GM12878 (cell line): ENCODE measurements around the gene TOP2B. TPM values are rescaled to one million over a fixed set of nuclear protein-coding genes. Genes with fewer than 3 reads are reported as not detected.

Source experiments
- ATAC-seq: fragments of 200-7000 bp; cut with Tn5 transposase; 3 replicates; pipeline ENCODE4 v1.9.1; 2020; ENCODE audit warnings: mild to moderate bottlenecking, moderate library complexity
- BruUV-seq: library from RNA; stranded (reverse); fragments of 400-500 nt; replicated peaks from 2 replicates; lab custom pipeline; 2021; lab: Mats Ljungman, UMichigan
- CTCF ChIA-PET: fragments of 300-600 bp; sonication (Branson Sonifier 250); formaldehyde crosslinking; extraction: SDS; loops from one replicate; lab custom pipeline; 2021; ENCODE audit warnings: inconsistent platforms; lab: Yijun Ruan, JAX
- POLR2A ChIA-PET: fragments of 350-600 bp; formaldehyde crosslinking; extraction: SDS; loops from one replicate; lab custom pipeline; 2021; ENCODE audit warnings: inconsistent platforms; lab: Charles Lee
- RAD21 ChIA-PET: fragments of 300-600 bp; sonication (Branson Sonifier 250); formaldehyde crosslinking; loops from one replicate; lab custom pipeline; 2023; ENCODE audit warnings: antibody characterized with exemption; ENCODE audit not compliant: unreplicated experiment; lab: Charles Lee
- SMC1A ChIA-PET: fragments of 300-600 bp; sonication (Branson Sonifier 250); formaldehyde crosslinking; loops from one replicate; lab custom pipeline; 2023; ENCODE audit not compliant: unreplicated experiment, uncharacterized antibody; lab: Charles Lee
- DNase-seq: peaks from one replicate; pipeline ENCODE4 v3.0.0-alpha.2; 2011; ENCODE audit warnings: low read depth, low spot score
- FAIRE-seq: peaks from 3 replicates; lab custom pipeline; 2011; peaks lifted over from hg19 to GRCh38; lab: Jason Lieb, UNC
- H2AFZ ChIP-seq: 2 replicates; pipeline ENCODE4 v1.6.0; 2011; ENCODE audit warnings: low read depth, low read length, control low read depth; ENCODE audit not compliant: control insufficient read depth
- H3K27ac ChIP-seq: 2 replicates; pipeline ENCODE4 v1.5.1; 2011; ENCODE audit warnings: control low read depth; ENCODE audit not compliant: control insufficient read depth, insufficient read depth
- H3K27me3 ChIP-seq, 2 experiments: replicated peaks in 1 of 2; 2 replicates each; pipeline versions ENCODE4 v1.6.0 to v1.6.1; 2011; ENCODE audit warnings: low read length in 1 of 2; ENCODE audit not compliant: control insufficient read depth in 2 of 2, insufficient read depth in 2 of 2
- H3K36me3 ChIP-seq, 2 experiments: 2 replicates each; pipeline ENCODE4 v1.5.1; 2011; ENCODE audit warnings: low read length in 1 of 2; ENCODE audit not compliant: control insufficient read depth in 2 of 2, insufficient read depth in 2 of 2
- H3K4me1 ChIP-seq: 2 replicates; pipeline ENCODE4 v1.6.1; 2011; ENCODE audit warnings: mild to moderate bottlenecking, low read length, moderate library complexity, mixed read lengths; ENCODE audit not compliant: control insufficient read depth, insufficient read depth
- H3K4me2 ChIP-seq: 2 replicates; pipeline ENCODE4 v1.6.0; 2011; ENCODE audit warnings: control low read depth; ENCODE audit not compliant: control insufficient read depth, insufficient read depth
- H3K4me3 ChIP-seq: fragments of 200-600 bp; sonication (generic); 2 replicates; pipeline ENCODE4 v1.5.1; 2016
- H3K79me2 ChIP-seq: 2 replicates; pipeline ENCODE4 v1.6.0; 2011; ENCODE audit warnings: low read length; ENCODE audit not compliant: control insufficient read depth, insufficient read depth
- H3K9ac ChIP-seq: 2 replicates; pipeline ENCODE4 v1.8.0; 2011; ENCODE audit warnings: low read length, control low read depth, mixed read lengths; ENCODE audit not compliant: control insufficient read depth, insufficient read depth
- H3K9me3 ChIP-seq: replicated peaks from 3 replicates; pipeline ENCODE4 v1.5.1; 2011; ENCODE audit warnings: mild to moderate bottlenecking, low read length; ENCODE audit not compliant: control insufficient read depth, insufficient read depth
- H4K20me1 ChIP-seq: 2 replicates; pipeline ENCODE4 v1.6.0; 2011; ENCODE audit not compliant: control insufficient read depth, insufficient read depth
- RBBP5 ChIP-seq: fragments of 200-600 bp; sonication (generic); conservative IDR thresholded peaks from 2 replicates; pipeline ENCODE4 v1.6.1; 2016
- SIN3A ChIP-seq: IDR thresholded peaks from 2 replicates; pipeline ENCODE4 v1.6.1; 2012; ENCODE audit warnings: low read depth, low read length, improper control_type of control experiment
- YBX1 ChIP-seq: fragments of 450-650 bp; IDR thresholded peaks from 2 replicates; pipeline ENCODE4 v1.6.1; 2016; ENCODE audit warnings: antibody characterized with exemption
- ZNF384 ChIP-seq: IDR thresholded peaks from 2 replicates; pipeline ENCODE4 v1.6.1; 2012; ENCODE audit warnings: low read depth, mild to moderate bottlenecking, low read length, improper control_type of control experiment, borderline replicate concordance
- ZSCAN29 ChIP-seq: fragments of 450-650 bp; IDR thresholded peaks from 2 replicates; pipeline ENCODE4 v1.6.1; 2017; ENCODE audit warnings: mild to moderate bottlenecking, moderate library complexity
- WGBS: methylation state at CpG from one replicate; pipeline ENCODE4 v1.1.6; 2016; ENCODE audit warnings: low lambda C conversion rate; ENCODE audit not compliant: insufficient replicate concordance, insufficient coverage; ENCODE audit errors: missing lambda C conversion rate; 5-methylcytosine and 5-hydroxymethylcytosine counted together
- in situ Hi-C: fragments of 300-500 bp; cut with MboI; formaldehyde crosslinking; loops from 9 replicates; pipeline ENCODE4 v1.14.3; 2018; ENCODE audit warnings: mixed read lengths
- intact Hi-C: fragments of 100-400 bp; cut with micrococcal nuclease; formaldehyde crosslinking; loops from one replicate; pipeline ENCODE4 v1.14.2; 2022; ENCODE audit not compliant: unreplicated experiment
- polyA plus RNA-seq, 11 experiments: library from polyadenylated mRNA; depleted of rRNA in 4 of 11; unstranded in 6 of 11; stranded (reverse) in 5 of 11; fragments of >200 nt; fragmentation: Nextera tagmentation in 4 of 11; fragmentation: Illumina TruSeq in 1 of 11; extraction: Ambion mirVana in 4 of 11; extraction: Trizol in 1 of 11; gene quantifications; 1 replicate in 1 of 11; 2 replicates in 10 of 11; pipeline versions ENCODE4 v1.2.1 to v1.2.3, GENCODE V29; 2011 to 2016; ENCODE audit warnings: inconsistent platforms in 2 of 11, missing spikeins in 2 of 11, low read depth in 1 of 11
- total RNA-seq, 4 experiments: library from RNA; depleted of rRNA in 3 of 4; stranded (reverse); fragments of >200 nt in 3 of 4; fragmentation: Illumina TruSeq in 1 of 4; extraction: Trizol in 1 of 4; gene quantifications; 2 replicates each; pipeline versions ENCODE4 v1.2.1 to v1.2.3, GENCODE V29; 2013 to 2021
- TF ChIP-seq, protein P1 (sequence below): fragments of 450-650 bp; IDR thresholded peaks from 2 replicates; pipeline ENCODE4 v1.6.1; 2016; ENCODE audit warnings: mild to moderate bottlenecking, moderate library complexity, borderline replicate concordance
- TF ChIP-seq, protein P2 (sequence below): IDR thresholded peaks from 2 replicates; pipeline ENCODE4 v1.6.1; 2012; ENCODE audit warnings: low read depth, low read length, improper control_type of control experiment
- TF ChIP-seq, protein P3 (sequence below): fragments of 450-650 bp; IDR thresholded peaks from 2 replicates; pipeline ENCODE4 v1.6.1; 2017; ENCODE audit warnings: antibody characterized with exemption, mild to moderate bottlenecking, moderate library complexity
- TF ChIP-seq, protein P4 (sequence below): IDR thresholded peaks from 2 replicates; pipeline ENCODE4 v1.6.1; 2011; ENCODE audit warnings: borderline replicate concordance, low read depth, mild to moderate bottlenecking, moderate library complexity, mixed read lengths, low read length; ENCODE audit not compliant: insufficient read depth; ENCODE audit errors: extremely low read length

Gene TOP2B
- total and polyA plus RNA-seq, 10 of the 15 experiments (the other 5 are each of a cell fraction or from before 2014, with no cell fraction given) = 28.6 to 134 (median 83.4) TPM

DNA sequence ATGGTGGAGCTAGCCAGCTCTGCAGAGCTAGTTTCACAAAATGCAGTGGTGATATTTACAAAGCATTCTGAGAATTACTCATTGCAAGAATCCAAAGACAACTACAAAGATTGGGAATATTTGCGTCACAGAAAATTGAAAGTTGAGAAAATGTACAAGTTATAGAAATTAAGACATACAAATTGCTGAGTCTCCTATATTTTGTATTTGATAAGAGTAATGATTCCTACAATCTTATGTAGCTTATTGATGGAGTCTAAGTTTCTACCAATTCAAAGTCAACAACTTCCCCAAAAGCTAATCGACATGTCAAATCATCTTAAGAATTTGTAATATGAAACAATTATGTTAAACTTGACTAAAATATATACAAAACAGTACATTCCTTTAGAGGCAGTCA is 46.4 kb upstream of the TOP2B start:
- Histone ChIP-seq H3K9ac (no peak overlapping the region), H4K20me1 (no peaks in the 10 kb centered on the region), H3K79me2 (no peaks in the 10 kb centered on the region), H3K27me3 (no peaks in the 10 kb centered on the region; a peak in 1 of 4 replicates), H3K4me3 (no peak overlapping the region), H3K4me2 (no peak overlapping the region), H3K36me3 (no peaks in the 10 kb centered on the region), H3K9me3 (no peaks in the 10 kb centered on the region), H3K27ac (no peak overlapping the region), H2AFZ (no peak overlapping the region), H3K4me1 (no peaks in the 10 kb centered on the region)
- intact Hi-C loops = no loop called here
- POLR2A ChIA-PET = no interaction called here
- CTCF ChIA-PET = no interaction called here
- ATAC-seq (no peak), FAIRE-seq (no peak), DNase-seq (no peak)
- RAD21 ChIA-PET = no interaction called here
- SMC1A ChIA-PET = interaction anchor here (1.3 to 1.5 kb wide), 2 partner anchors 11 to 44 kb away, joined by 3 to 4 read pairs; no protein-coding TSS in a partner anchor
- in situ Hi-C loops = no loop called here
- BruUV-seq = no TSS peak
- 91% methylated on average over 2 of the region's 2 CpGs for whole genome bisulfite sequencing
- TF ChIP-seq, protein P1, sequence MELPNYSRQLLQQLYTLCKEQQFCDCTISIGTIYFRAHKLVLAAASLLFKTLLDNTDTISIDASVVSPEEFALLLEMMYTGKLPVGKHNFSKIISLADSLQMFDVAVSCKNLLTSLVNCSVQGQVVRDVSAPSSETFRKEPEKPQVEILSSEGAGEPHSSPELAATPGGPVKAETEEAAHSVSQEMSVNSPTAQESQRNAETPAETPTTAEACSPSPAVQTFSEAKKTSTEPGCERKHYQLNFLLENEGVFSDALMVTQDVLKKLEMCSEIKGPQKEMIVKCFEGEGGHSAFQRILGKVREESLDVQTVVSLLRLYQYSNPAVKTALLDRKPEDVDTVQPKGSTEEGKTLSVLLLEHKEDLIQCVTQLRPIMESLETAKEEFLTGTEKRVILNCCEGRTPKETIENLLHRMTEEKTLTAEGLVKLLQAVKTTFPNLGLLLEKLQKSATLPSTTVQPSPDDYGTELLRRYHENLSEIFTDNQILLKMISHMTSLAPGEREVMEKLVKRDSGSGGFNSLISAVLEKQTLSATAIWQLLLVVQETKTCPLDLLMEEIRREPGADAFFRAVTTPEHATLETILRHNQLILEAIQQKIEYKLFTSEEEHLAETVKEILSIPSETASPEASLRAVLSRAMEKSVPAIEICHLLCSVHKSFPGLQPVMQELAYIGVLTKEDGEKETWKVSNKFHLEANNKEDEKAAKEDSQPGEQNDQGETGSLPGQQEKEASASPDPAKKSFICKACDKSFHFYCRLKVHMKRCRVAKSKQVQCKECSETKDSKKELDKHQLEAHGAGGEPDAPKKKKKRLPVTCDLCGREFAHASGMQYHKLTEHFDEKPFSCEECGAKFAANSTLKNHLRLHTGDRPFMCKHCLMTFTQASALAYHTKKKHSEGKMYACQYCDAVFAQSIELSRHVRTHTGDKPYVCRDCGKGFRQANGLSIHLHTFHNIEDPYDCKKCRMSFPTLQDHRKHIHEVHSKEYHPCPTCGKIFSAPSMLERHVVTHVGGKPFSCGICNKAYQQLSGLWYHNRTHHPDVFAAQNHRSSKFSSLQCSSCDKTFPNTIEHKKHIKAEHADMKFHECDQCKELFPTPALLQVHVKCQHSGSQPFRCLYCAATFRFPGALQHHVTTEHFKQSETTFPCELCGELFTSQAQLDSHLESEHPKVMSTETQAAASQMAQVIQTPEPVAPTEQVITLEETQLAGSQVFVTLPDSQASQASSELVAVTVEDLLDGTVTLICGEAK = no peak
- TF ChIP-seq ZSCAN29 (no peak), RBBP5 (no peak), YBX1 (no peak), SIN3A (no peak), ZNF384 (no peak)
- TF ChIP-seq, protein P2, sequence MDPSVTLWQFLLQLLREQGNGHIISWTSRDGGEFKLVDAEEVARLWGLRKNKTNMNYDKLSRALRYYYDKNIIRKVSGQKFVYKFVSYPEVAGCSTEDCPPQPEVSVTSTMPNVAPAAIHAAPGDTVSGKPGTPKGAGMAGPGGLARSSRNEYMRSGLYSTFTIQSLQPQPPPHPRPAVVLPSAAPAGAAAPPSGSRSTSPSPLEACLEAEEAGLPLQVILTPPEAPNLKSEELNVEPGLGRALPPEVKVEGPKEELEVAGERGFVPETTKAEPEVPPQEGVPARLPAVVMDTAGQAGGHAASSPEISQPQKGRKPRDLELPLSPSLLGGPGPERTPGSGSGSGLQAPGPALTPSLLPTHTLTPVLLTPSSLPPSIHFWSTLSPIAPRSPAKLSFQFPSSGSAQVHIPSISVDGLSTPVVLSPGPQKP = no peak
- TF ChIP-seq, protein P3, sequence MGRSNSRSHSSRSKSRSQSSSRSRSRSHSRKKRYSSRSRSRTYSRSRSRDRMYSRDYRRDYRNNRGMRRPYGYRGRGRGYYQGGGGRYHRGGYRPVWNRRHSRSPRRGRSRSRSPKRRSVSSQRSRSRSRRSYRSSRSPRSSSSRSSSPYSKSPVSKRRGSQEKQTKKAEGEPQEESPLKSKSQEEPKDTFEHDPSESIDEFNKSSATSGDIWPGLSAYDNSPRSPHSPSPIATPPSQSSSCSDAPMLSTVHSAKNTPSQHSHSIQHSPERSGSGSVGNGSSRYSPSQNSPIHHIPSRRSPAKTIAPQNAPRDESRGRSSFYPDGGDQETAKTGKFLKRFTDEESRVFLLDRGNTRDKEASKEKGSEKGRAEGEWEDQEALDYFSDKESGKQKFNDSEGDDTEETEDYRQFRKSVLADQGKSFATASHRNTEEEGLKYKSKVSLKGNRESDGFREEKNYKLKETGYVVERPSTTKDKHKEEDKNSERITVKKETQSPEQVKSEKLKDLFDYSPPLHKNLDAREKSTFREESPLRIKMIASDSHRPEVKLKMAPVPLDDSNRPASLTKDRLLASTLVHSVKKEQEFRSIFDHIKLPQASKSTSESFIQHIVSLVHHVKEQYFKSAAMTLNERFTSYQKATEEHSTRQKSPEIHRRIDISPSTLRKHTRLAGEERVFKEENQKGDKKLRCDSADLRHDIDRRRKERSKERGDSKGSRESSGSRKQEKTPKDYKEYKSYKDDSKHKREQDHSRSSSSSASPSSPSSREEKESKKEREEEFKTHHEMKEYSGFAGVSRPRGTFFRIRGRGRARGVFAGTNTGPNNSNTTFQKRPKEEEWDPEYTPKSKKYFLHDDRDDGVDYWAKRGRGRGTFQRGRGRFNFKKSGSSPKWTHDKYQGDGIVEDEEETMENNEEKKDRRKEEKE = no peak
- TF ChIP-seq, protein P4, sequence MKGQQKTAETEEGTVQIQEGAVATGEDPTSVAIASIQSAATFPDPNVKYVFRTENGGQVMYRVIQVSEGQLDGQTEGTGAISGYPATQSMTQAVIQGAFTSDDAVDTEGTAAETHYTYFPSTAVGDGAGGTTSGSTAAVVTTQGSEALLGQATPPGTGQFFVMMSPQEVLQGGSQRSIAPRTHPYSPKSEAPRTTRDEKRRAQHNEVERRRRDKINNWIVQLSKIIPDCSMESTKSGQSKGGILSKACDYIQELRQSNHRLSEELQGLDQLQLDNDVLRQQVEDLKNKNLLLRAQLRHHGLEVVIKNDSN = no peak
